GM12872 (cell line): ENCODE data around the gene VMP1.

Experiments
- TF ChIP-seq, protein P1 (sequence below): IDR thresholded peaks from 3 replicates; pipeline ENCODE4 v1.5.1; 2011; ENCODE audit warnings: low read depth, mild to moderate bottlenecking, low read length, moderate library complexity; ENCODE audit not compliant: insufficient read depth

Gene VMP1

DNA sequence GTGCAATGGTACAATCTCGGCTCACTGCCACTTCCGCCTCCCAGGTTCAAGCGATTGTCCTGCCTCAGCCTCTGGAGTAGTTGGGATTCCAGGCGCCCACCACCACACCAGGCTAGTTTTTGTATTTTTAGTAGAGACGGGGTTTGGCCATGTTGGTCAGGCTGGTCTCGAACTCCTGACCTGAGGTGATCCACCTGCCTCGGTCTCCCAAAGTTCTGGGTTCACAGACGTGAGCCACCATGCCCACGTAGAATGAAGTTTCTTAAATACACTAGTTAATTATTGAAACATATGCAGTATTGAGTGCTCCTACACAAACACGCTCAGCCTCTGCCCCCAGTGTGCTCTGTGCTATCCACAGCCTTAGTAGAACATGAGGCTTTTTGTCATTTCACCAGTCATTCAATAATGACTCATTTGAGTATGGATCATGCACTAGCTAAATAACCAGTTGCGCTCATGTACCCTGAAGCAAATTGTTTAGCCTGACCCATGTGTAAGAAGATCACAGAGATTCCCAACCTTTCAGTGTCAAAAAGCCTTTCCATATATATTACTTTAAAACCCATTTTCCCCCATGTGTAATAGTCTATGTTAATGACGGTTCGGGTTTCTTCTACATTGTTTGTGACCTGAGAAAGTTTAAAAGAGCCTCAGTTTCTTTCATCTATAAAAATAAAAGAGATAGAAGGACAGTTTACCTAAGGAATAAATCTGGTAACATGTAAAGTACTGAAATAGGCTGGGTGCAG, 135.6 kb downstream of the VMP1 start:
- TF ChIP-seq, protein P1, sequence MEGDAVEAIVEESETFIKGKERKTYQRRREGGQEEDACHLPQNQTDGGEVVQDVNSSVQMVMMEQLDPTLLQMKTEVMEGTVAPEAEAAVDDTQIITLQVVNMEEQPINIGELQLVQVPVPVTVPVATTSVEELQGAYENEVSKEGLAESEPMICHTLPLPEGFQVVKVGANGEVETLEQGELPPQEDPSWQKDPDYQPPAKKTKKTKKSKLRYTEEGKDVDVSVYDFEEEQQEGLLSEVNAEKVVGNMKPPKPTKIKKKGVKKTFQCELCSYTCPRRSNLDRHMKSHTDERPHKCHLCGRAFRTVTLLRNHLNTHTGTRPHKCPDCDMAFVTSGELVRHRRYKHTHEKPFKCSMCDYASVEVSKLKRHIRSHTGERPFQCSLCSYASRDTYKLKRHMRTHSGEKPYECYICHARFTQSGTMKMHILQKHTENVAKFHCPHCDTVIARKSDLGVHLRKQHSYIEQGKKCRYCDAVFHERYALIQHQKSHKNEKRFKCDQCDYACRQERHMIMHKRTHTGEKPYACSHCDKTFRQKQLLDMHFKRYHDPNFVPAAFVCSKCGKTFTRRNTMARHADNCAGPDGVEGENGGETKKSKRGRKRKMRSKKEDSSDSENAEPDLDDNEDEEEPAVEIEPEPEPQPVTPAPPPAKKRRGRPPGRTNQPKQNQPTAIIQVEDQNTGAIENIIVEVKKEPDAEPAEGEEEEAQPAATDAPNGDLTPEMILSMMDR = no peak

DNA sequence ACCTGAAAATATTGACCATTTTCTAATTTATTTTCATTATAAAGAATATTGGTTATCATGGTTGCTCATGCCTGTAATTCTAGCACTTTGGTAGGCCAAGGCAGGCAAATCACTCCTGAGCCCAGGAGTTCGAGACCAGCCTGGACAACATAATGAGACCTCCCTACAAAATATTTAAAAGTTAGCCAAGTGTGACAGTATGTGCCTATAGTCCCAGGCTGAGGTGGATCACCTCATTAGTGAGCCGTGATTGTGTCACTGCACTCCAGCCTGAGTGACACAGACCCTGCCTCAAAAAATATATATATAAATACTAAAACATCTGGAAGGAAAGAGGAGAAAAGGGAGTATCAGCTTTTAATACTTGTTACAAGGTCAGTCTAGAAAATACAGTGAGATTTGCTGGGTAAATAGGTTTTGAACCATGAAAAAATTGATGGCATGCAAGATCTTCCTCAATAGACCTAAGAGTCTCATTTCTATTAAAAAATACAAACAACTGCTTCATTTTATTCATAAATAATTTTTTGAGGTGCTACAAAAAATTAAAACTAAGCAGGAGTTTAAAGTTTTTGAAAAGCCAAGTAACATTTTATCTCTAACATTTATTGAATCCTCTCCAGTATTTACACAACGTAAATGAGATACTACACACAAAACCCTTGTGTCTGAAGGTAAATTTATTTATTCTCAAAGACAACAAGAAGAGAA, 137.6 kb downstream of the VMP1 start:
- TF ChIP-seq, protein P1 = no peak

DNA sequence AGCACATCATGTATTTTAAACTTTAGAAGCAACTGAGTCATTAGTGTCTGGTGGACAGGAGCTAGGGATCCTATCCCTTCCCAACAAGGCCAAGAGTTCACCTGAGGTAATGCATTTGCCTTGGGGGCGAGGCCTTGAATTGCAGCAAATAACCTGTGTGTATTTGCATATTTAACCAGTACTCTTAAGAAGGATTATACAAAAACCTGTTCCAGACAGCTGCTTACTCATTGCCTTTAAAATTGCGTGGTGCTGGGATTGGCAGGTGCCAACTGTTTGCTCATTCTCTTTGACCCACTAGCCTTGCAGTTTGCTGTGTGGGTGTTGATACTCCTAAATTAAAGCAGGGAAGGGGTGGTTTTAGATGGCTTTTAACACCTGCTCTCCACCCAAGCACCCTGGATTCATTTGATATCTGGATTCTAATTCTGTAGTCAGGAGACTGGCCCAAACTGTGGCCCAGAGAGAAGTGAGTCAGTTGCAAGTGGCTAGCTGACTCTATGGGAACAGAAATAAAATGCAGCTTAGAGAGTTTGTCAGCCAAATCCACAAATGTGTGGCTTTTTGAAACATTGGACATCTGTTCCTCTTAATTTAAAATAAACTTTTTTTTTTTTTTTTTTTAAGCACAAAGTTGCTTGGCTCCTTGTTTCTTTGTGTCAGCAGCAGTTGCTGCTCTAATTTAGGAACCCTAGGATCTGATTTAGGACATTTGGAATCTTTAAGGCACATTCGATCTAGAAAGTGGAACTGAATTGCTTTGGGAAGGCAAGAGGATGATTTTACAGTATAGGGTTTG, 138.3 kb downstream of the VMP1 start:
- TF ChIP-seq, protein P1 = no peak

DNA sequence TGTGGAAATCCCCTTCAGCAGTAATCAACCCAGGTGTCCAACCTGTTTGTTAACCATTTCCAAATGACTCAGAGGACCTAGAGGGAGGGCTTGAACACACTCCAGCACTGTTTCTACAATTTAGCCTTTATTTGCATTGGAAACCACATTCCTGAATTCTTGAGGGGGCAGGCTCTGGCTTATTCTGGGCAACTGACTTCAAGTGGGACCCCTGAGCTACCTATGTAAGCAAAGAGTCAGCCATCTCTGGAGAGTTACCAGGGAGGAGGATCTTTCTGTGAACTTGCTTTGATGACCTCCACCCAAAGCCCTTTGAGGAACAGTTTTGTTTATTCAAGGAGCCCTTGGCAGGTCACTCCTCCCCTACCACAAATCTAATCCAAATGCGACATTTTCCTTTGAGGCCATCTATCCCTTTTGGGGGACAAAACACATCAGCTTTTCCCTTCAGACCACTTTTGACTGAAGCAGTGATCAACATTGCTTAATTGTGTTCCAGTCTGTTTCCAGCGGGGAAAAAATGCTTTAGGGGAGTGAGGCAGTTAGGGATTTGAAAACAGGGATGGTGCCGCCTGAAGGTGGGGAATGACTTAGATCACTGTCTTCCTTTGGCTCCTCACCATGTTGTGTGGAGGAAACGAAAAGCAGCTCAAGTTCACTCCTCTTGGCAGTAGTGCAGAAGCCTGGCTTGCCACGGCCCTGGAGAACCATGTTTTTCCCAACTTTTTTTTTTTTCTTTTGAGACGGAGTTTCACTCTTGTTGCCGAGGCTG, 139.1 kb downstream of the VMP1 start:
- TF ChIP-seq, protein P1 = no peak

DNA sequence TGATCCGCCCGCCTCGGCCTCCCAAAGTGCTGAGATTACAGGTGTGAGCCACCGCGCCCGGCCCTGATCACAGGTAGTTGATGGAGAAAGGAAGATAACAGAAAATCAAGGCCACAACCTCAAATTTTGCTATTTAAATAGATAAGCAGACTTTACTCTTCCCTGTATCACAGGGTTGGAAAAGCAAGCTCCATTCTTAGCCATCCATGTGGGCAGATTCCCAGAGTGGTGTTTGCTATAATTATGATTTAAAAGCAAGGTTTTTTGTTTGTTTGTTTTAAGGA, 140.9 kb downstream of the VMP1 start:
- TF ChIP-seq, protein P1 = no peak

DNA sequence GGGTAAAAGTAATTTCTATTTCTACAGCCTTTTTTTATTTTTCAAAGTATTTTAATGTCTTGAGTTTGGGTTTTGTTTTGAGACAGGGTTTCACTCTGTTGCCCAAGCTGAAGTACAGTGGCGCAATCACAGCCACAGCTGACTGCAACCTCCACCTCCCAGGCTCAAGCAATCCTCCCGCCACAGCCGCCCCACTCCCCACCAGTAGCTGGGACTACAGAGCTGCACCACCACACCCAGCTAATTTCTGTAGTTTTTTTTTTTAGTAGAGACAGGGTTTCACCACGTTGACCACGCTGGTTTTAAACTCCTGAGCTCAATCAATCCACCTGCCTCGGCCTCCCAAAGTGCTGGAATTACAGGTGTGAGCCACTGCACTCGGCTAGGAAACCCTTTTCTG, 141.3 kb downstream of the VMP1 start:
- TF ChIP-seq, protein P1 = no peak
